GM19351 (cell line): ENCODE data around the gene ARL8A.
A peak's percentile ranks its signal among the peaks of the same experiment; 100 is the strongest.
"Not testable (repeated sequence)": the region's sequence is repeated elsewhere in the genome, so short reads cannot be mapped to it uniquely, and the experiment has no call there.

Experiments used
- ATAC-seq: cut with Tn5 transposase; IDR thresholded peaks from one replicate; pipeline ENCODE4 v1.9.1; 2021; ENCODE audit warnings: mild to moderate bottlenecking, moderate library complexity; ENCODE audit not compliant: unreplicated experiment

The ARL8A gene

DNA sequence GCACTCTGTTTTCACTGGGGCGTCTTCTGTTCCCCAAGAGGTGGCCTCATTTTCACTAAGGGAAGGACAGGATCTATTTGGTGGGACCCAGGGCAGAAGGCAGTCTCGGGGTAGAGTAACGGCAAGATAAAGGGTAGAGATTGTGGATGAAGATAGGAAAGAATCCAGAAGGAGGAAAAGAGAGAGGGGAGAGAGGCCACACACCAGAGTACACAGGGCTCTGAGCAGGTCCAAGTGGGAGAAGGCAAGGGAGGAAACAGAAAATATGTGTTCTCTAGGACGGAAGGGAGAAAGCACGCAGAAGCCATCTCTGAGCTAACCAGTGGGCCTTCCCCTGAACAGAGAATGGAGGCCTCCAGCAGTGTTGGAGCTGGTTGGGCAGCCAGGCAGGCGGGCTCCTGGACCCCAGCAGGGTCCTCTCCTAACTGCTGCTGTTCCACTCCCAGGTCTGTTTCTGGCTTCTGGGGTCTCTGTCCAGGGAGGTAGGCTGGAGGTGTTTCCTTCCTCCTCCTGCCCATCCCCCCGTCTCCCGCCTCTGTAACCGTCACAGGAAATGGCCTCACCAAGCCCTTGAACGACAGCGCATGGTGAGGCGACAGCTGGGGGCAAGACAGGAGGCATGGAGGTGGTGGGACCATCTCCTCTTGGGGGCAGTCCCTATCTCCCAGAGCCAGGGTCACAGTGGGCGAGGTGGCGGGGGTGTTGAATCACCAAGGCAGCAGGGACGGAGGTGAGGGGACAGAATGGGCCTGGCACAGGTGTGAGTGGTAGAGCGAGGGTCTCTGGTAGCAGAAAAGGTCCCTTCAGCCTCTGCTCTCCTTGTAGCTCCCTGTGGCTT lies 15.2 kb upstream of the ARL8A start:
- ATAC-seq: no peak

DNA sequence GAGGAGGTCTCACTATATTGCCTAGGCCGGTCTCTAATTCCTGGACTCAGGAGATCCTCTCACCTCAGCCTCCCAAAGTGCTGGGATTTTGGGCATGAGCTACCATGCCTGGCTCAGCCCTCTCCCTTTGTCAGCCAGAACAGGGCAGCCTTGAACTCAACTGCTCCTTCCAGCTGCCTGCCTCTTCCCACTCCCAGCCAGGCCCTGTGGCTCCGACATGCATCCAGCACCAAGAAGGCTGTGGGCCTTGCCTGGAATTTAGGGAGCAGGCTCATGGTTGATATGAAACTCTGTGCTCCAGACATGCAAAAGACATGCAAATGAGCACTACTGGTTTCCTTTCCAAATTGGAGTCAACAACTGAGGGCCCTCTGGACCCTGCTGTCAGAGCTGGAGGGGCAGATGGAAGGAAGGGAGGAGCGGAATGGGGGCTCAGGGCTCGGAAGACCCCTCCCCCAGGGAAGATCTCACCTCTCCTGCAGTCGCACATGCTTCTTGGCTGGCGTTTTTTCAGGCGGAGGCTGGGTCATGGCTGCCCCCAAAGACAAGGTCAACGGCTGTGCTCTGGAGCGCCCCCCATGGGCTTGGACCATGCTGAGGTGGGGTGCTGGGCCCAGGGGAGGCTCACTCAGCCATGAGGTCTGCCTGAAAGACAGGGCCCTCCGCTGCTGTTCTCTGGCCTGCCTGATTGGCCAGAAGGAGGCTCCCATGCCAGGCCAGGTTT lies 14.4 kb upstream of the ARL8A start:
- ATAC-seq: peak; percentile 33

DNA sequence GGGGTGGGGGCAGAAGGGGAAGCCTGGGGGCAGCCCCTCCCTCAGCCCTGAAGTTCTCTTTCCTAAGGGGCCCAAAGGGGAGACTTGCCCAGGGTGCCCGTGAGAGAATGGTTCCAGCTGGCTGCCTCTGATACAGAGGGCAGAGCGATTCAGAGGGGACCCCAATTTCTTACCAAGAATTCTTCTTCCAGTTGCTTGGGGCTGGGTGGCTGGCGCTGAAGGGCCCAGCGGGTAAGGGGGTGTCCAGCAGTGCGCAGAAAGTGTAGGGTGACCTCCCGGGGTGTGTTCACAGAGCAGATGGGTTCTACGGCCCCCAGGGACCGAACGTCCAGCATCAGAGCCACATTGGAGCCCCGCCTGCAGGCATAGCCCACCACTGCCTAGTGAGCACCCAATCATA lies 13.4 kb upstream of the ARL8A start:
- no peak for ATAC-seq

DNA sequence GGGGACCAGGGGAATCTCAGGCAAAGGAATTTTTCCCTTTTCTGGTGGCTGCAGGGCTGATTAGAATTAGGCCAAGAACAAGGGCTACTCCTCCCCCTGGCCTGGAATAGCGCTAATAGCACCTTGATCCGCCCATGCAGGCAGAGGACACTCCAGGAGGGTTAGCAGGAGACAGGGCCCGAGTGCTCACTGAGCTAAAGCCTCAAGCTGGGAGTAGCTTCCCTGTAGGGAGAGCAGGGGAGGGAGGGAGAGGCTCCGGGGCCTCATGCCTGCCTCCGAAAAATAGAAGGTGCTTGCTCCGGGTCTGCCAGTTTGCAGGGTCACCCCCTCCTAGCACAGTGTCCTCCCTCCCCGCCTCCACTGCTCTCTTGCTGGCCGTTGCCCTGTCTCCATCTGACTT lies 12.1 kb upstream of the ARL8A start:
- ATAC-seq: no peak

DNA sequence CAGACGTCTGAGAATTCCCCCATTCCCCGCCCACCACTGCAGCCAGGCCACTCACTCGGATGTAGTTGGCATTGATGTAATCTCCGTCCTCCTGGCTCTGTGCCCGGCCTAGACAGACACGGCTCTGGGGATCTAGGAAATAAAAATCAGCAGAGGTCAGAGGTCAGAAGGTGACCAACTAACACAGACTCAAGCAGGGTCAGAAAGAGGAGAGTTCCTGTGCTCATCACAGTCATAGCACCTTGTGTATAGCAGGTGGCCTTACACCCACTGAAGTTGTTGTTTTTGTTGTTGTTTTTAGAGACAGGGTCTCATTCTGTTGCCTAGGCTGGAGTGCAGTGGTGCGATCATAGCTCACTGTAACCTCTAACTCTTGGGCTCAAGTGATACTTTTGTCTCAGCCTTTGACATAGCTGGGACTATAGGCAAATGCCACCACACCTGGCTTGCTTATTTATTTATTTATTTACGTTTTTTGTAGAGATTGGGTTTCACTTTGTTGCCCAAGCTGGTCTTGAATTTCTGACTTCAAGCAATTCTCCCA lies 11.0 kb upstream of the ARL8A start:
- ATAC-seq: no peak

DNA sequence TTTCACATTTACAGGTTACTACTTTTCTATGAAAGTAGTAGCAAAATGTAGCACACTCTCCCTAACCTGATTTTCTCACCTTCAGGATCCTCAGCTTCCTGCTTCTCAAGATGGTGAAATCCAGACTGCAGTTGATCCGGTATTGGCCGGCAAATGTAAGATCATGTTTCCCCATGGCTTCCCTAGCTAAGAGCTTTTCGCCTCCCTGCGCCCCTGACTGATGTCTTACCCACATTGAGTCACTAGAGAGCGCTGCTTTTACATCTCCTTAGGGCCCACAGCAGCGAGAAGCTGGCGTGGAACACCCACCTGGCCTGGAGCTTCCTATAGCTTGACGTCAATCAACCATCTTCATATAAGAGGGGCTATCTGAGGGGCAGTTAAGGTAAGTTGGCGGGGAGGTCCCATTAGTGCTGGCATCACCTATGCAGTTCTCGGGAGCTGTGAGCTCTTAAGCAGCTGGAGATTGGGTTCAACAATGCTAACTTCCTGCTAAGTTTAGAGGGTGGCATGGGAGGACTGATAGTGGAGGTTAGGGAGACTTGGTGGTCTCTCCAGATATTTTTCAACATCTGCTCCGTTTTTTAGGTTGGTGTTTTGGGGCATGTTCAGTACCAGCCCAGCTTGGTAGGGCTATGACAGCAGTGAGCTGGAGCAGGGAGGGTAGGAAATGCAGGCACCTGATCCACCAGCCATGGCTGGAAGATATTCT lies 10.4 kb upstream of the ARL8A start:
- no peak for ATAC-seq

DNA sequence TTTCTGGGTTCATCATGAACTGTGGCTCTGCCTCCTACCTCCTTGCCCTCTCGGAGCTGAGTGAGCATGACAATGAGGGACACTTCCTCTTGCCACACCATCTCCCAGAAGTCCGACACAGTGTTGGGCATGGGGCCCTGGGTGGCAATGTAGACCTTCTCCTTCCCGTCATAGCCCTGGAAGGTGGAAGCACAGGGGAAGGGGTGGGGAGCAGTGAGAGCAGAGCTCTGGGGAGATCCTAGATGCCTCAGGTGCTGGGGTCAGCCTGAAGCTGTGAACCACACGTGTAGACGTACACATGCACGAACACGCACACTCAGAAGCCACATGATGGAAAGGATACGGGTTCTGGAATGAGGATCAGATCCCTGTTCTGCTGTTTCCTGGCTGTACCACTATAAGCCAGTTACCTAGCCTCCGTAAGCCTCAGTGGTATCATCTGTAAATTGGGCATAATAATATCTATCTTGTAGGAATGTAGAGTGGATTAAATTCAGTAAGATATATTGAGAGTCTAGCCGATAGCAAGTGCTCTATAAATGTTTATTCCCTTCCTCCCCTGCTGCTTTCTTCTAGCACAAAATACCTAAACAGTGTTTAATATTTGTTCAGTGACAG lies 9.7 kb upstream of the ARL8A start:
- no peak for ATAC-seq

DNA sequence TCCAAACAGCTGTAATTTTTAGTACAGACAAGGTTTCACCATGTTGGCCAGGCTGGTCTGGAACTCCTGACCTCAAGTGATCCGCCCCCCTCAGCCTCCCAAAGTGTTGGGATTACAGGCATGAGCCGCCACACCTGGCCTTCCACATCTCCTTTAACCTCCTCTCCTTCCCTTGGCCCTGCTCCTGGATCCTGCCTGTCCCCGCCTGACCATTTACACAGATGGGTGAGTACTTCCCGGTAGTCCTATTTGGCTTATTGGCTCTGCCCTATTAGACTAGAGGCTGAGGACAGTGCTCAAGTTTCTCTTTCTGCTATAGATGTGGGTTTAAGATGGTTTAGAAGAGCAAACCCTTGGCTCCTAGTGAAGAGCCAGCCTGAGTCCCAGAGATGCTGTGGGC lies 8.7 kb upstream of the ARL8A start:
- ATAC-seq: no peak

DNA sequence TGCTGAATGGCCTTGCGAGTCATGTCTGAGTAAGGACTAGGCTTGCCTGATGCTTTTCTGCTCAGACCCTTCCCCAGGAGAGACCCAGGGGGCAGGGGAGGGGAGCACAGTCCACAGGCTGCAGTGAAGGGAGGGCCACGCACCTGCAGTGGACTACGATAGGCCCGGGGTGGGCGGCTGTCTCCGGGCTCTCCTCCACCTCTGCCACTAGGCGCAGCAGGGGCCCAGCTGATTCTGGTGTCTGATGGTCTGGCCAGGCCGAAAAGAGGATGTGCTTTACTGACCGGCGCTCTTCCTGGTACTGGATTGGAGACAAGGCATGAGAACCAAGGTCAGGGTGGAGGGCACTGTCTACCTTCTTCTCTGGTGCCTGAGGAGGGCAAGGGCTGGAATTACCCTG lies 7.9 kb upstream of the ARL8A start:
- ATAC-seq: no peak

DNA sequence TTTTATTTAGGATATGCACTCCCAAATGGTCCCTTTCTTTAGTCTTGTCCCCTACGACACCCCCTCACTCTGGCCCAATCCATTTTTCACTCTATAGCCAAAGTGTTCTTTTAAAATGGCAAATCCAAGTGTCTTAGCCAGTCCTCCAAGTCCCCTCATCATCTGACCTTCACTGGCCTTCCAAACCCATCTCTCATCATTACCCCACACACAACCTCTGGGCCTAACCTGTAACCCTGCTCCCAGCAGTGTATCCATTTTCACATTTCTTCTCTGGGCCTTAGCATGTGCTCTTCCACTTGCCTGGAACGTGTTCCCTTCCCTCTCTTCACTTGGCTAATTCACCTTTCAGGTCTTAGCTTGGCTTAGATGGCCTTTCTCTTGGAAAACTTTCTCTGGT lies 6.5 kb upstream of the ARL8A start:
- no peak for ATAC-seq

DNA sequence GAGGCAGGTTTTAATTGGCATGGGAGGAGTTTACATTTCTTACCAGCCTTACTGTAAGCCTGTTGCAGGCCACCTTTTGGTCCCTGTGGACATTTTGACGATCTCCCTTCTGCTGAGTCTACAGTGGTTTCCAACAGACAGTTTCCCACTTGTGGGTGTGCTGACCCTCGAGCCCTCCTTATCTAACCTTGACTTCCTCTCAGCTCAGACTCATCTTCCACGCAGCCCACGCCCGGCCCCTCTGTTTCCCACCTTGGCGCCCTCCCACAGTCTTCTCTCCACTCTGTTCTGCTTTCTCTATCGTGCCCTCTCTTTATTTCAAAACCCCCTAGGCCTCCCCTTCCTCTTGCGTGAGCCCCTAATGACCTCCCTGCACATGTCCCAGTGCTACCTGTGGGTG lies 6.1 kb upstream of the ARL8A start:
- no peak for ATAC-seq

DNA sequence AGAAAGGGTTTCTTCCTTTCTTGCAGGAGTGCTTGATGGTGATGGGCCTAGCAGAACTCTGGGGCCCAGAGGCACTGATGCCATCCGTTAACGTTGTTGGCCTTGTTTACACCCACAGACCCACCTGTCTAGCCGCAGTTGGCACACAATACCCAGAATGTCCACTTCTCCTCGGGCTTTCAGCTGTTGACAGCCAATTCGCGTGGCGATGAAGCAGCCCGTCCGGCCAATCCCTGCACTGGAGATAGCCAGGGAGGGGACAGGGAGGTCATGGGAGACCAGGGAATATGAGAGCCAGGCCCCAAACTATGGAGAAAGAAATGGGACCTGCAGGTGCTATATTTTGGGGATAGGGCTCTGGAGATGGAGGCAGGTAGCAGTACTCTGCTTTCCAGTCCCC lies 5.7 kb upstream of the ARL8A start:
- no peak for ATAC-seq

DNA sequence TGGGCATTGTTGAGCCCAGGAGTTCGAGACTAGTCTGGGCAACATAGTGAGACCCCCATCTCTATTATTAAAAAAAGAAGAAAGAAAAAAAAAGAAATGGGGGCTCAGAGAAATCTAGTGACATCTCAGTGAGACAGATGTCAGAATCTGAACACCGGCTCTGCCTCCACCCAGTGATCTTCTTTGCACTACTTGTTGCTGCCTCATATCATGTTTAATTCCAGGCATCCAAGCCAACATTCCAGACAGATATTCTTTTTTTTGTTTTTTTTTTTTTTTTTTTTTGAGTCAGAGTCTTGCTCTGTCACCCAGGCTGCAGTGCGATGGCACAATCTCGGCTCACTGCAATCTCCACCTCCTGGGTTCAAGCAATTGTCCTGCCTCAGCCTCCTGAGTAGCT lies 5.0 kb upstream of the ARL8A start:
- ATAC-seq: no peak

DNA sequence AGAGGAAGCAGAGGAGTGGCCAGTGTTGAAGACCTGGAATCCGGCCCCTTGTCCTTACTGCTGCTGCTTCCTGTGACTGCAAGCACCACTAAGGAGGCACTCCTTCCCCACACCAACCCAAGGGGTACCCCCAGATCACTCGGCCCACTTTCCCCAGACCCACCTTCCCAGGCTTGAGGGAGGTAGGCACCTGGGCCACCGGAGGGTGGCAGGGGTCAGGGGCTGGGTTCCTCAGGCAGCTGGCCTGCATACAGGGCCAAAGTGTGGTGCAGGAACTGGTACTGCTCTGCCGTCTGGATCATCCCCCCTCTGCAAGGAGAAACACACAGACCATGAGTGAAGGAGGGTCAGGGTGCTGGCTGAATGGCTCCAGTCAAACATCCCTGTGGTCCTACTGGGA lies 3.9 kb upstream of the ARL8A start:
- ATAC-seq: no peak

DNA sequence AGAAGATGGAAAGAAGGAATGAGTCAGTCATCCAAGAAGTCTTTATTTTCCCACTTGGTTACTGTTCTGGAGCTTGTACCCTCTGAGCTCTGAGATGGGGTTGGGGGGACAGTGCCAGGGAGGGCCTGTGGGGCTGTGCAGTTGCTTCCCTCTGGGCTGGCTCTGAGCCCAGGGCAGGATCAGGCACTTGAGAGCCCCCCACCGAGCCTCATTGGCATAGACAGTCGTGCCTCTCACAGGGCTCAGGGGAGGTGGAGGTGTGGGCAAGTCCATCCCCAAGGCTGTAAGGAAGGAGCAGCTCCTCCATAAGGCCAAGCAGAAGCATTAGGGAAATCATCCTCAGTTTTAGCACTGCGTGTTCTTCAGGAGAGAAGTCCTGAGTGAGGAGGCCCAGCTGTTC lies 2.5 kb upstream of the ARL8A start:
- no peak for ATAC-seq

DNA sequence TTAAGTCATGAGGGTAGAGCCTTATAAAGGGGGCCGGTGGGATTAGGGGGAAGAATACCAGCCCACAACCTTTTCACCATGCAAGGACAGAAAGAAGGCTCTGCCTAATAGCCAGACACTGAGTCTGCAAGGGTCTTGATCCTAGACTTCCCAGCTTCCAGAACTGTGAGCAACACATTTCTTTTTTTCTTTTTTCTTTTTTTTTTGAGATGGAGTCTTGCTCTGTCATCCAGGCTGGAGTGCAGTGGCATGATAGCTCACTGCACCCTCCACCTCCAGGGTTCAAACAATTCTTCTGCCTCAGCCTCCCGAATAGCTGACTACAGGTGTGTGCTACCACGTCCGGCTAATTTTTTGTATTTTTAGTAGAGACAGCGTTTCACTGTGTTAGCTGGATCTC lies 1.7 kb upstream of the ARL8A start:
- no peak for ATAC-seq

DNA sequence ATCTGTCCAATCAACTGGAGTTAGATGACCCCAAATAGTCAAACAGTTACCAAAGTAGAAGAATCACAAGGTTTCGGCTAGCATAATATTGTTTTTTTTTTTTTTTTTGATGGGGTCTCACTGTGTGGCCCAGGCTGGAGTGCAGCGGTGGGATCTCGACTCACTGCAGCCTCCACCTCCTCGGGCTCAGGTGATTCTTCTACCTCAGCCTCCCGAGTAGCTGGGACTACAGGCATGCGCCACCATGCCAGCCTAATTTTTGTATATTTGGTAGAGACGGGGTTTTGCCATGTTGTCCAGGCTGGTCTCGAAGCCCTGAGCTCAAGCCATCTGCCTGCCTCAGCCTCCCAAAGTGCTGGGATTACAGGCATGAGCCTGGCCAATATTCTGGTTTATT lies 1.2 kb upstream of the ARL8A start:
- ATAC-seq: not testable (repeated sequence)

DNA sequence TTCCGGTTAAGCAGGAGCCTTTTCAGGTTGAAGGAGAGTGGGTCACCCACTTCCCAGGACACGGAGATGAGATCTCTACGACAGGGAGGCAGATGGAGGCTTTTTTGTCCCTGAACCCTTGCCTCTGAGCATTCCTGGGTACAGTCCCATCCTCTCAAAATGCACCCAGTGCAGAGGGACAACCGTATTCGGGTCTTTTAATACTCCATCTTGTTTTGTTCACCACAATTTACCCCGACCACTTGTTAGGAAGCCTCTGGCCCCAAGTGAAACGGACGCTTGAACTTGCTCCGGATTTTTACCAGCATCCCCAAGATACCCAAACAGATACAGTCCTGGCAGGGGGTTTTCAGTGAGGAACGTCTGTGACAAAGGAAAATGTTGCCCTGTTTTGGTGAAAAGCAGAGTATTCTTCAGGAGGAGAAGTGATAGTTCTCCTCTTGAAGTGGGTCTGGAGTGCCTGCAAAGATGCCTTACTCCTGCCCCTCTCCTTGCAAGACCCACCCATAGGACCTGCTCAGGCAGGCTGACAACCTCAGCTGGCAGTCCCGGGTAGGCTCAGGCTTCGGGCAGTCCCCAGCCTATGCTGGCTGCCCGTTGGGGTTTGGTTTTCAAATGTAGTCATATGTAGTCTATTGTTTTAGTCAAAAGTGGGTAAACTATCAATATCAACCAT lies 669 bp upstream of the ARL8A start:
- peak; percentile 6 for ATAC-seq

DNA sequence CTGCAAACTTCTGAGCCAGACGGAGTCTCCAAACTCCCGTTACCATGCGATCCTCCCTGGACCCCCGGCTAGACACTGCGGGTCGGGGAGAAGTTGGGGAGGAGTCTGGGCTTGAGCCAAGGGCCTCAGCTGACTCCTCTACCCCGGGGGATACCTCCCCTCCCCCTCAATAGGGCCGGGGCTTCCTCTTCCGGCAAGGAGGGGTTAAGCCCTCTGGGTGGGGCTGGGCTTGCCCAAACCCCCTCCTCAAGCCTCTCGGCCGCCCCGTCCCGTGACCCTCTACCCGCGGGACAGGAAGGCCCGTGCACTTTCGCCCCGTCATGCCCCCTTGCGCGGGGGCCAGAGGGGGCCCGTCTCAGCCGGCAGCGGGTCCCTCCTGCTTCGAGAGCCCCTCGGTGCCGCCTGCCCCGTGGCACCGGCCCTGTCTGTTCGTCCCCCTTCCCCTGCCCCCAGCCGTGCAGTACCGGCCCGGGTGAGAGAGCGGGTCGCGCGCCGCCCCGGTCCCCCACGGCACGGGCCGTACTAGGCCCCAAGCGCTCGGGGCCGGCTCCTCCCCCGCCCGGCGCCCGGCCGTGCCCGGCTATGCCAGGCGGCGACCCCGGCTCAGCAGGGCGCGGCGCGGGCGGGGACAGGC lies 652 bp downstream of the ARL8A start:
- ATAC-seq: peak; percentile 39
